IMR-90 (cell line): ENCODE measurements around the gene CCSER2. TPM values are rescaled to one million over a fixed set of nuclear protein-coding genes. Genes with fewer than 3 reads are reported as not detected.

ENCODE experiments used
- ATAC-seq: fragments of 200-7000 bp; cut with Tn5 transposase; 2 replicates; pipeline ENCODE4 v1.9.1; 2020; ENCODE audit warnings: low read depth, mild to moderate bottlenecking, moderate library complexity
- BruUV-seq: library from RNA; stranded (reverse); fragments of 400-500 nt; replicated peaks from 2 replicates; lab custom pipeline; 2021; lab: Mats Ljungman, UMichigan
- CTCF ChIA-PET: fragments of 300-600 bp; formaldehyde crosslinking; extraction: SDS; loops from one replicate; lab custom pipeline; 2021; ENCODE audit warnings: antibody characterized with exemption; lab: Yijun Ruan, JAX
- POLR2A ChIA-PET: fragments of 300-600 bp; sonication (Branson Sonifier 250); formaldehyde crosslinking; loops from one replicate; lab custom pipeline; 2022; ENCODE audit warnings: antibody characterized with exemption; ENCODE audit not compliant: unreplicated experiment; lab: Charles Lee
- DNase-seq: peaks from one replicate; pipeline ENCODE4 v3.0.0; 2013
- H2AFZ ChIP-seq: replicated peaks from 2 replicates; pipeline ENCODE3; 2013; ENCODE audit warnings: low read length, mild to moderate bottlenecking; ENCODE audit not compliant: poor library complexity
- H2AK5ac ChIP-seq: 2 replicates; pipeline ENCODE4 v1.6.1; 2013; ENCODE audit warnings: low read depth, low read length, inconsistent platforms
- H2AK9ac ChIP-seq: replicated peaks from 2 replicates; pipeline ENCODE3; 2013; ENCODE audit warnings: mild to moderate bottlenecking, low read depth, low read length, moderate library complexity; ENCODE audit not compliant: poor library complexity
- H2BK120ac ChIP-seq: 2 replicates; pipeline ENCODE4 v1.6.1; 2013; ENCODE audit warnings: low read depth, low read length, inconsistent platforms
- H2BK15ac ChIP-seq: 3 replicates; pipeline ENCODE4 v1.6.1; 2013; ENCODE audit warnings: low read depth, low read length, inconsistent platforms
- H2BK20ac ChIP-seq: 2 replicates; pipeline ENCODE4 v1.6.1; 2013; ENCODE audit warnings: low read depth, mild to moderate bottlenecking, inconsistent platforms, low read length, moderate library complexity
- H2BK5ac ChIP-seq: 2 replicates; pipeline ENCODE4 v1.6.1; 2013; ENCODE audit warnings: mild to moderate bottlenecking, low read depth, low read length, inconsistent platforms; ENCODE audit not compliant: poor library complexity, severe bottlenecking
- H3K14ac ChIP-seq: replicated peaks from 2 replicates; pipeline ENCODE4 v1.6.1; 2013; ENCODE audit warnings: low read depth, low read length, inconsistent platforms
- H3K18ac ChIP-seq: 2 replicates; pipeline ENCODE4 v1.6.1; 2013; ENCODE audit warnings: low read depth, low read length, control low read depth
- H3K23ac ChIP-seq: 2 replicates; pipeline ENCODE4 v1.6.1; 2013; ENCODE audit warnings: low read depth, low read length, inconsistent platforms
- H3K27ac ChIP-seq: 2 replicates; pipeline ENCODE4 v1.5.1; 2013; ENCODE audit warnings: mild to moderate bottlenecking, control low read depth, low read length; ENCODE audit not compliant: insufficient read depth
- H3K27me3 ChIP-seq: 2 replicates; pipeline ENCODE4 v1.6.1; 2013; ENCODE audit warnings: low read length; ENCODE audit not compliant: control insufficient read depth, insufficient read depth
- H3K36me3 ChIP-seq: 2 replicates; pipeline ENCODE4 v1.6.1; 2013; ENCODE audit warnings: low read length, mixed read lengths; ENCODE audit not compliant: control insufficient read depth, insufficient read depth
- H3K4ac ChIP-seq: 2 replicates; pipeline ENCODE4 v1.6.1; 2013; ENCODE audit warnings: low read depth, low read length, inconsistent platforms
- H3K4me1 ChIP-seq: 2 replicates; pipeline ENCODE4 v1.6.1; 2013; ENCODE audit warnings: low read length, mixed read lengths; ENCODE audit not compliant: control insufficient read depth, insufficient read depth
- H3K4me2 ChIP-seq: 2 replicates; pipeline ENCODE4 v1.6.1; 2013; ENCODE audit warnings: low read depth, mild to moderate bottlenecking, control low read depth, low read length, moderate library complexity
- H3K4me3 ChIP-seq: 2 replicates; pipeline ENCODE4 v1.5.1; 2013; ENCODE audit warnings: low read depth, mild to moderate bottlenecking, control low read depth, low read length, moderate library complexity; ENCODE audit not compliant: insufficient read depth
- H3K56ac ChIP-seq: 2 replicates; pipeline ENCODE4 v1.6.1; 2013; ENCODE audit warnings: low read length, inconsistent platforms; ENCODE audit not compliant: insufficient read depth; ENCODE audit errors: extremely low read depth
- H3K79me1 ChIP-seq, 2 experiments: 2 replicates each; pipeline ENCODE4 v1.6.1; 2013; ENCODE audit warnings: low read length in 2 of 2, inconsistent platforms in 1 of 2, low read depth in 1 of 2
- H3K9ac ChIP-seq: 2 replicates; pipeline ENCODE4 v1.6.1; 2013; ENCODE audit warnings: low read depth, low read length, control low read depth
- H3K9me1 ChIP-seq: 2 replicates; pipeline ENCODE4 v1.6.1; 2013; ENCODE audit warnings: low read length, inconsistent platforms; ENCODE audit not compliant: insufficient read depth
- H3K9me3 ChIP-seq: 2 replicates; pipeline ENCODE4 v1.6.1; 2013; ENCODE audit warnings: low read length; ENCODE audit not compliant: control insufficient read depth, insufficient read depth
- H4K20me1 ChIP-seq: 2 replicates; pipeline ENCODE4 v1.6.1; 2013; ENCODE audit warnings: low read length, inconsistent platforms; ENCODE audit not compliant: insufficient read depth
- H4K5ac ChIP-seq: 2 replicates; pipeline ENCODE4 v1.6.1; 2013; ENCODE audit warnings: mild to moderate bottlenecking, low read depth, low read length, control low read depth
- H4K8ac ChIP-seq, 2 experiments: 2 replicates each; pipeline ENCODE4 v1.6.1; 2013; ENCODE audit warnings: low read depth in 2 of 2, low read length in 2 of 2, control low read depth in 1 of 2, inconsistent platforms in 1 of 2
- H4K91ac ChIP-seq: 2 replicates; pipeline ENCODE4 v1.6.1; 2013; ENCODE audit warnings: low read depth, low read length, inconsistent platforms; ENCODE audit not compliant: insufficient read depth
- CEBPB ChIP-seq: IDR thresholded peaks from 2 replicates; pipeline ENCODE4 v1.6.1; 2012; ENCODE audit warnings: low read depth, low read length, improper control_type of control experiment
- MAZ ChIP-seq: IDR thresholded peaks from 2 replicates; pipeline ENCODE4 v1.6.1; 2012; ENCODE audit warnings: low read depth, mild to moderate bottlenecking, low read length, improper control_type of control experiment, moderate library complexity, borderline replicate concordance
- NFE2L2 ChIP-seq: fragments of 150-350 bp; IDR thresholded peaks from 2 replicates; pipeline ENCODE4 v1.6.1; 2016; ENCODE audit warnings: low read depth, mild to moderate bottlenecking, low read length
- RAD21 ChIP-seq: IDR thresholded peaks from 2 replicates; pipeline ENCODE4 v1.6.1; 2012; ENCODE audit warnings: low read length, improper control_type of control experiment
- RFX5 ChIP-seq: IDR thresholded peaks from 2 replicates; pipeline ENCODE4 v1.8.0; 2012; ENCODE audit warnings: low read depth, mild to moderate bottlenecking, low read length, moderate library complexity
- WGBS, 2 experiments: methylation state at CpG; one replicate each; pipeline versions ENCODE4 v1.1.5 to v1.1.7; 2013; ENCODE audit warnings: missing lambda C conversion rate in 2 of 2; ENCODE audit not compliant: insufficient read length in 1 of 2; ENCODE audit errors: extremely low coverage in 2 of 2; 5-methylcytosine and 5-hydroxymethylcytosine counted together
- dilution Hi-C: fragments of 300-500 bp; cut with HindIII; formaldehyde crosslinking; loops from one replicate; pipeline ENCODE4 v1.14.3; 2018; ENCODE audit warnings: low sequenced_read_pairs; ENCODE audit not compliant: unreplicated experiment
- in situ Hi-C: fragments of 300-500 bp; cut with MboI; formaldehyde crosslinking; loops from 3 replicates; pipeline ENCODE4 v1.14.3; 2019; ENCODE audit warnings: low sequenced_read_pairs, inconsistent platforms, mixed read lengths
- intact Hi-C: fragments of 100-400 bp; cut with micrococcal nuclease; formaldehyde crosslinking; loops from 2 replicates; pipeline ENCODE4 v1.10.0; 2022
- polyA plus RNA-seq, 3 experiments: library from polyadenylated mRNA; depleted of rRNA; stranded (reverse); fragments of >200 nt; gene quantifications; 2 replicates each; pipeline ENCODE4 v1.2.3, GENCODE V29; 2012; ENCODE audit warnings: low replicate concordance in 1 of 3
- total RNA-seq: library from RNA; depleted of rRNA; stranded (reverse); fragments of >200 nt; gene quantifications from 2 replicates; pipeline ENCODE4 v1.2.3, GENCODE V29; 2012

CCSER2 gene
- total and polyA plus RNA-seq, 2 of the 4 experiments (the other 2 are of a cell fraction): 20.4 to 31.7 TPM

GRCh38 chr10:84452003-84452402 is 123.6 kb downstream of the CCSER2 start:
- H3K27me3 ChIP-seq: no peaks in the 10 kb centered on the region
- H3K27ac ChIP-seq: no peak overlapping the region
- H4K20me1 ChIP-seq: no peaks in the 10 kb centered on the region
- ATAC-seq: peak; percentile 60; the same call in 1 of the 2 replicates
- no peak overlapping the region for H2BK15ac ChIP-seq
- TF ChIP-seq RAD21 (no peak), MAZ (no peak), CEBPB (no peak), NFE2L2 (peak; percentile 22; the same call in 1 of the 2 replicates), RFX5 (no peak)
- H4K91ac ChIP-seq: no peak overlapping the region
- H4K8ac ChIP-seq: no peak overlapping the region
- ChIA-PET POLR2A (no interaction called here), CTCF (no interaction called here)
- no CpG with 5 or more reads among the region's 1 CpG for WGBS, 2 experiments
- no TSS peak for BruUV-seq
- H2BK120ac ChIP-seq: no peak overlapping the region
- H2AK5ac ChIP-seq: no peak overlapping the region
- peak; percentile 82 for DNase-seq
- H3K36me3 ChIP-seq: peaks cover 8% of the 10 kb centered on the region
- no peak overlapping the region for H3K56ac ChIP-seq
- H3K4me1 ChIP-seq: no peaks in the 10 kb centered on the region
- no peak overlapping the region for H2AK9ac ChIP-seq
- in situ Hi-C loops (no loop called here), intact Hi-C loops (no loop called here), dilution Hi-C loops (no loop called here)
- H3K4me3 ChIP-seq: no peak overlapping the region
- H2BK5ac ChIP-seq: no peak overlapping the region
- H3K9ac ChIP-seq: no peak overlapping the region
- H2AFZ ChIP-seq: no peak overlapping the region
- no peak overlapping the region for H4K5ac ChIP-seq
- H3K9me3 ChIP-seq: no peaks in the 10 kb centered on the region
- H3K4me2 ChIP-seq: no peak overlapping the region
- H3K14ac ChIP-seq: 0 out of 2 replicates have a peak overlapping the region, but pooled peaks have one; percentile 9
- H2BK20ac ChIP-seq: no peak overlapping the region
- H3K9me1 ChIP-seq: peaks cover 7% of the 10 kb centered on the region; the same call in 1 of the 2 replicates
- no peak overlapping the region for H3K23ac ChIP-seq
- H3K18ac ChIP-seq: no peak overlapping the region
- H3K79me1 ChIP-seq: peaks cover 19 to 29% of the 10 kb centered on the region in 2 experiments
- no peak overlapping the region for H3K4ac ChIP-seq
